Activated CD4-positive, alpha-beta T cell treated with anti-CD3 and anti-CD28 coated beads, Interleukin-2, amount 10 ng/mL, durations not matched to agents 7 days and 5 days (primary cell): Measurements from ENCODE around the gene SND1. TPM values are rescaled to one million over a fixed set of nuclear protein-coding genes. Genes with fewer than 3 reads are reported as not detected.

Experiments used
- CTCF ChIA-PET: fragments of 350-600 bp; sonication (Branson Sonifier 250); formaldehyde crosslinking; loops from one replicate; lab custom pipeline; 2021; ENCODE audit warnings: antibody characterized with exemption; lab: Charles Lee
- POLR2A ChIA-PET: fragments of 350-600 bp; sonication (Branson Sonifier 250); formaldehyde crosslinking; loops from one replicate; lab custom pipeline; 2021; ENCODE audit warnings: antibody characterized with exemption; lab: Charles Lee
- DNase-seq: peaks from one replicate; pipeline ENCODE4 v3.0.0-alpha.2; 2020
- H3K27ac Mint-ChIP-seq: one replicate; pipeline ENCODE4 v1.8.0; 2021; ENCODE audit warnings: mild to moderate bottlenecking, moderate library complexity, mixed read lengths
- H3K27me3 Mint-ChIP-seq: one replicate; pipeline ENCODE4 v1.8.0; 2021; ENCODE audit warnings: mixed read lengths
- H3K36me3 Mint-ChIP-seq: one replicate; pipeline ENCODE4 v1.8.0; 2021; ENCODE audit warnings: low read depth, mixed read lengths
- H3K4me1 Mint-ChIP-seq: one replicate; pipeline ENCODE4 v1.8.0; 2021; ENCODE audit warnings: mixed read lengths
- H3K4me3 Mint-ChIP-seq: one replicate; pipeline ENCODE4 v1.8.0; 2021; ENCODE audit warnings: mild to moderate bottlenecking, moderate library complexity, mixed read lengths
- H3K9me3 Mint-ChIP-seq: one replicate; pipeline ENCODE4 v1.8.0; 2021; ENCODE audit warnings: mixed read lengths
- total RNA-seq, 2 experiments: library from RNA; stranded (reverse); gene quantifications; one replicate each; pipeline ENCODE4 v1.2.3, GENCODE V29; 2021

SND1 gene
- total RNA-seq, 2 experiments from 2014 or later: 141 to 163 TPM

GRCh38 chr7:128030654-128031611, 378.9 kb downstream of the SND1 start, which contains the start of gene LRRC4:
Gene LRRC4, minus strand, starts transcription at chr7:128031437. Its CDS starts 797 bp downstream, at chr7:128030640.
- POLR2A ChIA-PET: no interaction called here
- peaks cover 15% of the 10 kb centered on the region for H3K36me3 Mint-ChIP-seq
- H3K27ac Mint-ChIP-seq: peak within 1 kb of the TSS; percentile 9
- CTCF ChIA-PET: interaction anchor here (0.5 to 1.2 kb wide), 6 partner anchors 9 to 309 kb away, joined by 3 to 4 read pairs (median 3); no protein-coding TSS in a partner anchor
- DNase-seq: peak; percentile 34
- H3K27me3 Mint-ChIP-seq: peaks cover 23% of the 10 kb centered on the region
- H3K4me3 Mint-ChIP-seq: peak within 1 kb of the TSS; percentile 72
- no peaks in the 10 kb centered on the region for H3K9me3 Mint-ChIP-seq
- peaks cover 9% of the 10 kb centered on the region for H3K4me1 Mint-ChIP-seq

- H3K27me3 Mint-ChIP-seq: peaks cover 23% of the 10 kb centered on the region
- H3K27ac Mint-ChIP-seq: no peak overlapping the region
- H3K36me3 Mint-ChIP-seq: peaks cover 15% of the 10 kb centered on the region
- ChIA-PET CTCF (no interaction called here), POLR2A (no interaction called here)
- H3K4me1 Mint-ChIP-seq: peaks cover 9% of the 10 kb centered on the region
- peak overlapping the region; percentile 72 for H3K4me3 Mint-ChIP-seq
- DNase-seq: peak; percentile 47
- no peaks in the 10 kb centered on the region for H3K9me3 Mint-ChIP-seq
Observed at GRCh38 chr7:128031901-128032604, 380.1 kb downstream of the SND1 start.

- Mint-ChIP-seq H3K9me3 (no peaks in the 10 kb centered on the region), H3K27ac (no peak overlapping the region), H3K4me1 (peaks cover 9% of the 10 kb centered on the region), H3K4me3 (no peak overlapping the region), H3K36me3 (peaks cover 15% of the 10 kb centered on the region), H3K27me3 (peaks cover 23% of the 10 kb centered on the region)
- CTCF ChIA-PET: no interaction called here
- POLR2A ChIA-PET: no interaction called here
- no peak for DNase-seq
Observed at GRCh38 chr7:128032605-128033235, 380.7 kb downstream of the SND1 start.

GRCh38 chr7:128033246-128033645, 381.3 kb downstream of the SND1 start:
- Mint-ChIP-seq H3K9me3 (no peaks in the 10 kb centered on the region), H3K27me3 (peaks cover 23% of the 10 kb centered on the region), H3K36me3 (peaks cover 15% of the 10 kb centered on the region), H3K27ac (no peak overlapping the region), H3K4me1 (peaks cover 9% of the 10 kb centered on the region), H3K4me3 (no peak overlapping the region)
- CTCF ChIA-PET: no interaction called here
- DNase-seq: no peak
- POLR2A ChIA-PET: no interaction called here

- H3K4me3 Mint-ChIP-seq: no peak overlapping the region
- ChIA-PET POLR2A (no interaction called here), CTCF (interaction anchor here (0.9 kb wide), 1 partner anchor 11 kb away, joined by 4 read pairs; no protein-coding TSS in a partner anchor)
- H3K4me1 Mint-ChIP-seq: peaks cover 9% of the 10 kb centered on the region
- no peaks in the 10 kb centered on the region for H3K9me3 Mint-ChIP-seq
- H3K36me3 Mint-ChIP-seq: peaks cover 3% of the 10 kb centered on the region
- H3K27ac Mint-ChIP-seq: no peak overlapping the region
- no peak for DNase-seq
- H3K27me3 Mint-ChIP-seq: peaks cover 23% of the 10 kb centered on the region
Observed at GRCh38 chr7:128034825-128035224, 382.8 kb downstream of the SND1 start.

- Mint-ChIP-seq H3K27me3 (peaks cover 15% of the 10 kb centered on the region), H3K9me3 (no peaks in the 10 kb centered on the region), H3K4me3 (no peak overlapping the region), H3K36me3 (no peaks in the 10 kb centered on the region), H3K27ac (no peak overlapping the region), H3K4me1 (peaks cover 2% of the 10 kb centered on the region)
- DNase-seq: no peak
- ChIA-PET POLR2A (no interaction called here), CTCF (interaction anchor here (0.9 to 1.3 kb wide), 3 partner anchors 8 to 23 kb away, joined by 3 to 4 read pairs (median 3); no protein-coding TSS in a partner anchor)
Observed at GRCh38 chr7:128035712-128036111, 383.7 kb downstream of the SND1 start.

GRCh38 chr7:128036226-128036940, 384.4 kb downstream of the SND1 start:
- H3K4me3 Mint-ChIP-seq: no peak overlapping the region
- POLR2A ChIA-PET: no interaction called here
- no peak overlapping the region for H3K27ac Mint-ChIP-seq
- peaks cover 15% of the 10 kb centered on the region for H3K27me3 Mint-ChIP-seq
- no peak for DNase-seq
- H3K36me3 Mint-ChIP-seq: no peaks in the 10 kb centered on the region
- H3K4me1 Mint-ChIP-seq: peaks cover 1% of the 10 kb centered on the region
- CTCF ChIA-PET: interaction anchor here (0.9 to 1.3 kb wide), 3 partner anchors 9 to 24 kb away, joined by 3 to 4 read pairs (median 3); no protein-coding TSS in a partner anchor
- no peaks in the 10 kb centered on the region for H3K9me3 Mint-ChIP-seq

- CTCF ChIA-PET: no interaction called here
- POLR2A ChIA-PET: no interaction called here
Observed at GRCh38 chr7:128037081-128037480, 385.1 kb downstream of the SND1 start.

GRCh38 chr7:128037880-128038619, 386.1 kb downstream of the SND1 start:
- ChIA-PET CTCF (interaction anchor here (0.7 kb wide), 1 partner anchor 51 kb away, joined by 3 read pairs; no protein-coding TSS in a partner anchor), POLR2A (no interaction called here)
- no peaks in the 10 kb centered on the region for H3K9me3 Mint-ChIP-seq
- peaks cover 9% of the 10 kb centered on the region for H3K27me3 Mint-ChIP-seq
- no peaks in the 10 kb centered on the region for H3K36me3 Mint-ChIP-seq
- no peak overlapping the region for H3K27ac Mint-ChIP-seq
- no peak overlapping the region for H3K4me3 Mint-ChIP-seq
- H3K4me1 Mint-ChIP-seq: no peaks in the 10 kb centered on the region
- no peak for DNase-seq

More at GRCh38 chr7:128037081-128037480, 385.1 kb downstream of the SND1 start:
- no peak for DNase-seq
- Mint-ChIP-seq H3K4me1 (no peaks in the 10 kb centered on the region), H3K36me3 (no peaks in the 10 kb centered on the region), H3K4me3 (no peak overlapping the region), H3K27me3 (peaks cover 13% of the 10 kb centered on the region), H3K27ac (no peak overlapping the region), H3K9me3 (no peaks in the 10 kb centered on the region)

GRCh38 chr7:128039544-128039953, 387.6 kb downstream of the SND1 start:
- ChIA-PET POLR2A (interaction anchor here (0.7 kb wide), 1 partner anchor 19 kb away, joined by 3 read pairs; no protein-coding TSS in a partner anchor), CTCF (no interaction called here)
- Mint-ChIP-seq H3K9me3 (no peaks in the 10 kb centered on the region), H3K36me3 (no peaks in the 10 kb centered on the region), H3K4me1 (peaks cover 7% of the 10 kb centered on the region), H3K27me3 (no peaks in the 10 kb centered on the region), H3K27ac (no peak overlapping the region), H3K4me3 (no peak overlapping the region)
- DNase-seq: no peak

- no peak for DNase-seq
- Mint-ChIP-seq H3K4me3 (no peak overlapping the region), H3K27ac (no peak overlapping the region), H3K4me1 (peaks cover 13% of the 10 kb centered on the region), H3K36me3 (no peaks in the 10 kb centered on the region), H3K27me3 (no peaks in the 10 kb centered on the region), H3K9me3 (no peaks in the 10 kb centered on the region)
- ChIA-PET POLR2A (no interaction called here), CTCF (no interaction called here)
Observed at GRCh38 chr7:128040205-128040604, 388.2 kb downstream of the SND1 start.
